ENCODE measurements around the gene TRIM24.

TRIM24 gene

GRCh38 chr7:138584283-138584682, 124.2 kb downstream of the TRIM24 start:
- DNase-seq = no peak

GRCh38 chr7:138584696-138585095, 124.6 kb downstream of the TRIM24 start:
- no peak for DNase-seq

- DNase-seq = no peak
Measured at GRCh38 chr7:138585283-138585993, 125.4 kb downstream of the TRIM24 start.

- DNase-seq = no peak
Measured at GRCh38 chr7:138587485-138587884, 127.4 kb downstream of the TRIM24 start.

GRCh38 chr7:138588986-138589385, 128.9 kb downstream of the TRIM24 start:
- no peak for DNase-seq

GRCh38 chr7:138590154-138590553, 130.1 kb downstream of the TRIM24 start:
- DNase-seq = no peak

GRCh38 chr7:138595454-138595853, 135.4 kb downstream of the TRIM24 start:
- no peak for DNase-seq

- no peak for DNase-seq
Measured at GRCh38 chr7:138602451-138602850, 142.4 kb downstream of the TRIM24 start.

GRCh38 chr7:138603549-138604318, 143.7 kb downstream of the TRIM24 start:
- DNase-seq = no peak

- no peak for DNase-seq
Measured at GRCh38 chr7:138606236-138606635, 146.2 kb downstream of the TRIM24 start.

GRCh38 chr7:138607216-138608126, 147.4 kb downstream of the TRIM24 start:
- no peak for DNase-seq

- no peak for DNase-seq
Measured at GRCh38 chr7:138608275-138608674, 148.2 kb downstream of the TRIM24 start.

- no peak for DNase-seq
Measured at GRCh38 chr7:138610671-138611170, 150.7 kb downstream of the TRIM24 start.

GRCh38 chr7:138613630-138614029, 153.6 kb downstream of the TRIM24 start:
- DNase-seq = no peak

- DNase-seq = no peak
Measured at GRCh38 chr7:138616085-138616484, 156.0 kb downstream of the TRIM24 start.

GRCh38 chr7:138618506-138618905, 158.4 kb downstream of the TRIM24 start:
- no peak for DNase-seq

- no peak for DNase-seq
Measured at GRCh38 chr7:138618933-138619332, 158.9 kb downstream of the TRIM24 start.

- DNase-seq = no peak
Measured at GRCh38 chr7:138622841-138623240, 162.8 kb downstream of the TRIM24 start.

GRCh38 chr7:138625084-138625848, 165.2 kb downstream of the TRIM24 start:
- no peak for DNase-seq

- DNase-seq = no peak
Measured at GRCh38 chr7:138625849-138626230, 165.8 kb downstream of the TRIM24 start.

GRCh38 chr7:138626846-138627245, 166.8 kb downstream of the TRIM24 start:
- no peak for DNase-seq

GRCh38 chr7:138627361-138627760, 167.3 kb downstream of the TRIM24 start:
- no peak for DNase-seq
